BLaER1 (cell line): ENCODE measurements around the gene CHRM1.

ENCODE experiments used
- H3K27ac ChIP-seq: shearing (Covaris generic); formaldehyde crosslinking; 2 replicates; pipeline ENCODE4 v1.8.1; 2022
- H3K27me3 ChIP-seq: shearing (Covaris generic); formaldehyde crosslinking; 2 replicates; pipeline ENCODE4 v1.8.1; 2022
- H3K36me3 ChIP-seq: shearing (Covaris generic); formaldehyde crosslinking; 2 replicates; pipeline ENCODE4 v1.8.1; 2022
- H3K4me1 ChIP-seq: shearing (Covaris generic); formaldehyde crosslinking; 2 replicates; pipeline ENCODE4 v1.8.1; 2022
- H3K4me2 ChIP-seq: shearing (Covaris generic); formaldehyde crosslinking; 2 replicates; pipeline ENCODE4 v1.8.1; 2022
- H3K4me3 ChIP-seq: shearing (Covaris generic); formaldehyde crosslinking; 2 replicates; pipeline ENCODE4 v1.8.1; 2022
- H3K9ac ChIP-seq: shearing (Covaris generic); formaldehyde crosslinking; 2 replicates; pipeline ENCODE4 v1.8.1; 2022
- H3K9me3 ChIP-seq: shearing (Covaris generic); formaldehyde crosslinking; 2 replicates; pipeline ENCODE4 v1.8.1; 2022
- H4K20me1 ChIP-seq: shearing (Covaris generic); formaldehyde crosslinking; 2 replicates; pipeline ENCODE4 v1.8.1; 2022
- Cebpa-rat ChIP-seq: shearing (Covaris generic); IDR thresholded peaks from 2 replicates; pipeline ENCODE4 v1.8.1; 2022

Gene CHRM1

DNA sequence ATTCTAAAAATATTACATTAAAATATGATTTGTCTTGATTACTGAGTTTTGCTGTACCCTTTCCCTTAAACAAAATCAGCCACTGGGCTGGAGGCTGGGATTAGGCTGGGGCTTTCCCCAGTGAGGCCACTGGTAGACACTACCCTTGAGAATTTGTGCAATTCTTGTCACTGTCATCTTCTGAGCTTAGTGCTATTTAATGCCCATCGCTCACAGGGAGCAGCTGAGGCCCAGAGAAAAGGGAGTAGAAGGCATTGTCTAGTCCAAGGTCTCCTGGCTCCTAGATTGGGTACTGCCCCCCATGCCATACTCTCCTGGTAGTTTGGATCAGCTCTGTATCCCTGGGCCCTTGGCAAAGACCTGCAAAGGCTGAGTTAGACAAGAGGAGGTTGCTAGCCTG, 6.7 kb downstream of the CHRM1 start:
- no peaks in the 10 kb centered on the region for H3K9me3 ChIP-seq
- no peaks in the 10 kb centered on the region for H3K27me3 ChIP-seq

DNA sequence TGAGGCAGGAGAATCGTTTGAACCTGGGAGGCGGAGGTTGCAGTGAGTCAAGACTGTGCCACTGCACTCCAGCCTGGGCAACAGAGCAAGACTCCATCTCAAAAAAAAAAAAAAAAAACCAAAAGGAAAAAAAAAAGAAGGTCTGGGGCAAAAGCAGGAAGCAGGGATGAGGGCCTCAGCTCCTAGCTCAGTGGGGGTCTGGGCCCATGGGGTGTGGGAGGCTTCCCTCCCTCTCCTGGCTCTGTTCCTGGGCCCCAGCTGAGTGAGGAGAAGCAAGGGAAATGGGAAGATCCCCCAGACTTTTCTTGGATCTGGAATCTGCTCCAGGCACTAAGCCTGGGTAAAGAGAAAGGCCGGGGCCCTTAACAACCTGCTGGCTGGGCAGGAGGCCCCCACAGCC, 8.9 kb downstream of the CHRM1 start:
- H3K4me1 ChIP-seq: no peaks in the 10 kb centered on the region
- no peaks in the 10 kb centered on the region for H4K20me1 ChIP-seq
- H3K36me3 ChIP-seq: no peaks in the 10 kb centered on the region
- H3K4me3 ChIP-seq: no peak overlapping the region
- no peaks in the 10 kb centered on the region for H3K27me3 ChIP-seq
- no peak overlapping the region for H3K4me2 ChIP-seq
- no peak overlapping the region for H3K9ac ChIP-seq
- H3K9me3 ChIP-seq: no peaks in the 10 kb centered on the region
- no peak for TF ChIP-seq Cebpa-rat
- H3K27ac ChIP-seq: no peak overlapping the region

More for the DNA sequence above, 6.7 kb downstream of the CHRM1 start:
- no peaks in the 10 kb centered on the region for H4K20me1 ChIP-seq
- no peaks in the 10 kb centered on the region for H3K4me1 ChIP-seq
- no peak overlapping the region for H3K27ac ChIP-seq
- H3K4me3 ChIP-seq: no peak overlapping the region
- TF ChIP-seq Cebpa-rat: no peak
- no peaks in the 10 kb centered on the region for H3K36me3 ChIP-seq
- no peak overlapping the region for H3K9ac ChIP-seq
- H3K4me2 ChIP-seq: no peak overlapping the region

DNA sequence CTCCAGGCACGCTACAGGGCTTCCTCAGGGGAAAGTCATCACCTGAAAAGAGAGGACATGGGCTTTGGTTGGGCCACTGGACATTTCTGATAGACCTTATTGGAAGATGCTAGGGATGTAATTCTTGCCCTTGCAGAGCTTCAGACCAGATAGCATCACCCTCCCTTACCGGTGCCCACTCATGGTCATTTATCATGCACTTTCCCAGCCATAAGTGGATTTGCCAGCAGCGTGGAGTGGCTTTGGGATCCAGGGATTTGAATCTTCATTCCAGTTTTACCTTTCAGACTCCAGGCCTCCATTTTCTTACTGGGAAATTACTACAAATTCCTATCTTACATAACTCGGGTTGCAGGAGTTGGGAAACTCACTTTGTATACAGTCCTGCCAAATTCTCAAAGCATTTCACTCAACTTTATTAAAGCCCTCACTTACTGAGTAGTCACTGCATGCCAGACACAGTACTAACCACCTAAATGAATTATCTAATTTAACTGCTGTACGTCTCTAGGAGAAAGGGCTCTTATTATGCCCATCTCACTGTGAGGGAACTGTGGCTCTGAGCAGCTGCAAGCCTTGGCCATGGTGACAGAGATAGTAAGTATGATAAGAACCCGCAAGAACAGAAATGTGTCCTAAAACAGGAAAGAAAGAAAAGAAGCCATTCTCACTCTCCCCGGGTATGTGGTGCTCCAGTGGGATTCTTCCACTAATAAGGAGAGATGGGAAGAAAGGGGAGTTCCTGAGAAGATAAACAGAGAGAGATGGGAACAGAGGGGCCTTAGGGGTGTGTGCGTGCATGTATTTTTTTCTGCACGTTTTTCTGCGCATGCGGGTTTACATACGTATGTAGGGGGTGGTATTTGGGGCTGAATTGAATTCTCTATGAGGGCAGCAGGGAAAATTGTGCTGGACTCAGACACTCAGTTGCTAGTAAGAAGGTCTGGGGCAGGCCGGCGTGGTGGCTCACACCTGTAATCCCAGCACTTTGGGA, 9.7 kb downstream of the CHRM1 start:
- no peaks in the 10 kb centered on the region for H4K20me1 ChIP-seq
- no peak for TF ChIP-seq Cebpa-rat
- H3K9me3 ChIP-seq: no peaks in the 10 kb centered on the region
- H3K4me3 ChIP-seq: no peak overlapping the region
- no peak overlapping the region for H3K9ac ChIP-seq
- no peaks in the 10 kb centered on the region for H3K4me1 ChIP-seq
- no peak overlapping the region for H3K27ac ChIP-seq
- no peak overlapping the region for H3K4me2 ChIP-seq
- H3K36me3 ChIP-seq: no peaks in the 10 kb centered on the region
- no peaks in the 10 kb centered on the region for H3K27me3 ChIP-seq

DNA sequence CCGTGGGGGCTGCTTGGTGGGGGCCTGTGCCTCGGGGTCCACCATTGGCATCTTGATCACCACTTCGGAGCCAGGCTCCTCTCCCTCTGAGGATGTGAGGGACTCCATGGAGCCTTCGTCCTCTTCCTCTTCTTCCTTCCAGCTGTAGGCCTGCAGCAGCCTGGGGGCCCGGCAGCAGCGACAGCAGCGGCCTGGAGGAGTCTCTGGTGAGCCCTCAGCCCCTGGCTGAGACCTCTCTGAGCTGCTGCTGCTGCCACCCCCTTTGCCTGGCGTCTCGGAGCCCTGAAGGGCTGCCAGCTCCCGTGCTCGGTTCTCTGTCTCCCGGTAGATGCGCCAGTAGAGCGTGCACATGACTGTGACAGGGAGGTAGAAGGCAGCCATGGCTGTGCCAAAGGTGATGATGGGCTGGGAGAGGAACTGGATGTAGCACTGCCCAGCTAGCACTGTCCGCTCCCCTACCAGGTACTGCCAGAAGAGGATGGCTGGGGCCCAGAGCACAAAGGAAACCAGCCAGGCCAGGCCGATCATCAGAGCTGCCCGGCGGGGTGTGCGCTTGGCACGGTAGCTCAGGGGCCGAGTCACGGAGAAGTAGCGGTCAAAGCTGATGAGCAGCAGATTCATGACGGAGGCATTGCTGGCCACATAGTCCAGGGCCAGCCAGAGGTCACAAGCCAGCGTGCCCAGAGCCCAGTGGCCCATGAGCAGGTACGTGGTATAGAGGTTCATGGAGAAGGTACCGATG, 10.9 kb downstream of the CHRM1 start:
- no peak overlapping the region for H3K4me3 ChIP-seq
- TF ChIP-seq Cebpa-rat: no peak
- H3K9ac ChIP-seq: no peak overlapping the region
- H3K27me3 ChIP-seq: no peaks in the 10 kb centered on the region
- no peaks in the 10 kb centered on the region for H3K36me3 ChIP-seq
- H3K9me3 ChIP-seq: no peaks in the 10 kb centered on the region
- peaks cover 4% of the 10 kb centered on the region; the same call in 1 of the 2 replicates for H3K4me1 ChIP-seq
- no peak overlapping the region for H3K4me2 ChIP-seq
- H3K27ac ChIP-seq: no peak overlapping the region
- no peaks in the 10 kb centered on the region for H4K20me1 ChIP-seq

DNA sequence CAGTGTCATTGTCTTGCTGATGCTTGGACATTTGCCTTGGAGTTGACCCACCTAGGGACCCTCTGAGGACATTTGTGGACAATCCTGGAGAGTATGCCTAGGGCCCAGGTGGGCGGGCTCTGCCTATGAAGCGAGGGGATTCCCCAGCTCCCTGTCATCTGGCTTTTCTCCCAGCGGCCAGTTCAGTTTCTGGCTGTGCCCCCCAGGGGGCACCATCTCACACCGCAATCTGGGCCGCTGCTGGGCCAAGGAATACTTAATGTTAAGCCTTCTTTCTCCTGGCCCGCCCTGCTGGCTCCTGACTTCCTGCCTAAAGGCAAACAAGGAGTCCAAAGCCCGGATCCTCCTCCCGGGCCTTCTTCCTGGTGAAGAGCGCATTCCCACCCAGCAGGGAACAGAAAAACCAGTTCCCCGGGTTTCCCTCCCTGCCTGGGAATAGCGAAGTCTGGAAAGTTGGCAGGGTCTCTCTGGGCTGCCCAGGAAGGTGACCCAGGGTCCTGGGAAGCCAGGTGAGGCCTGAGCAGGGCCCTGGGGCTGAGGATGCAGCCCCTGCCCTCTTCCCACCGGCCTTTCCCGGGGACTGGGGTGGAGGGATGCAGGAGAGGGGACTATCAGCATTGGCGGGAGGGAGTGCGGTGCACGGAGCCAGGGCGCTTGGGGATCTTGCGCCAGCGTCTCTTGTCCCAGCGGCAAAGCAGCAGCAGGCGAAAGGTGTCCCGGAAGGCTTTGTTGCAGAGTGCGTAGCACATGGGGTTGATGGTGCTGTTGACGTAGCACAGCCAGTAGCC, 11.9 kb downstream of the CHRM1 start:
- H4K20me1 ChIP-seq: no peaks in the 10 kb centered on the region
- peaks cover 4% of the 10 kb centered on the region; the same call in 1 of the 2 replicates for H3K4me1 ChIP-seq
- H3K27me3 ChIP-seq: no peaks in the 10 kb centered on the region
- H3K36me3 ChIP-seq: no peaks in the 10 kb centered on the region
- H3K4me2 ChIP-seq: no peak overlapping the region
- no peak overlapping the region for H3K4me3 ChIP-seq
- TF ChIP-seq Cebpa-rat: no peak
- H3K9ac ChIP-seq: no peak overlapping the region
- no peak overlapping the region for H3K27ac ChIP-seq
- H3K9me3 ChIP-seq: no peaks in the 10 kb centered on the region

DNA sequence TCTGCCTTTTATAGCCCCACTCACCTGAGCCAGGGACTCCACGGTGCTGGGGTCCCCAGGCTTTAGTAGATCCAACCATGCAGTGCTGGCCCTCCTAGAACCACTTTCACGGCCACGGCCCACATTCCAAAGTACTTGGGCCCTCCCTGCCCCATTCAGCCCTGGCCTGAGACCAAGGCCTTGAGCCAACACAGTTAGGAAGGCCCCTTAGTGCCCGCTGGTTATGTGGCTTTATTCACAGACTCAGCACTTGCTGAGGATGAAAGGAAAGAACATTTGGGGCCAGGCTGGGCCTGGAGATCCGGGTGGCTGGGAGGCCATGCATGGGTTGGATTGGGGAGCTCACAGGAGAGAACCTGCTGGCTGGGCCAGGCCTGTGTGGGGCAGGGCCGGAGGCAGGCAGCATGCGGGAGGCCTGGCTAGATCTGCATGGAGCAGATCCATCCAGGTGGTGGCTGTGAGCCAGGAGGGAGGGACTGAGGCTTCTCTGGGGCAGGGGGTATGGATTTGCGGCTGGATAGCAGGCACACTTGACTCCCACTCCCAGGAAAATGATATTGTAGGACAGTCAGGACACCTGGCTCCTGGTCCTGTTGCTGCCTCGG, 12.6 kb downstream of the CHRM1 start:
- no peak for TF ChIP-seq Cebpa-rat
- Histone ChIP-seq H3K36me3 (no peaks in the 10 kb centered on the region), H3K27ac (no peak overlapping the region), H3K4me1 (peaks cover 4% of the 10 kb centered on the region; the same call in 1 of the 2 replicates), H3K27me3 (no peaks in the 10 kb centered on the region), H3K9ac (no peak overlapping the region), H3K4me3 (no peak overlapping the region), H3K9me3 (no peaks in the 10 kb centered on the region), H3K4me2 (no peak overlapping the region), H4K20me1 (no peaks in the 10 kb centered on the region)

DNA sequence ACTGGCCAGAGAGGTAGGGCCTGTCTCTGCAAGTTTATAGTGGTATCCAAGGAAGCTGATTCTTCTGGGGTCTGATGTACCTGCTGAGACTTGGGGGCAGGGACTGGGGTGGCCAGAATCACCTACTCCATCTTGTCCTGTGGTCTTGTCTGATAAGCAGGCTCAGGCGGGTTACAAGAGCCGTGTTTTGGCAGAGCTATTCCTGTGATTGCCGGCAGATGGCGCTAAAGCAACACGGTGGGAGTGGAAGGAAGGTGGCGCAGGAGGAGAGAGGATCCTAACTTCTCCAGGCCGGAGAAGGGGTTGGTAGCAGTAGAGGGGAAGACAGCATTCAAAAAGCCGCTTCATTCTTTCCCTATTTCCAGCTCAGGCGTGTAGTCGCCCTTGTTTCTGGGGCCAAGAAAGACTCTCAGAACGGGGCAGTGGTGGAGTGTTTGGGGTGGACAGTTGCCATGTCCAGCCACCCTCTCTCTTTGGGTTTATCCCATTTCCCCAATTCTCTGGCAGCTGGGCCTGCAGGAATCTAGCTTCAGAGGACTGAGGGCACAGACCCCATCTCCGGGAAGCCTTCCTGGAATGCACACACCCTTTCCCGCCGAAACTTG, 15.1 kb downstream of the CHRM1 start:
- H3K27me3 ChIP-seq: no peaks in the 10 kb centered on the region
- no peak overlapping the region for H3K4me3 ChIP-seq
- H3K9me3 ChIP-seq: no peaks in the 10 kb centered on the region
- peaks cover 4% of the 10 kb centered on the region; the same call in 1 of the 2 replicates for H3K4me1 ChIP-seq
- no peak overlapping the region for H3K27ac ChIP-seq
- no peak overlapping the region for H3K4me2 ChIP-seq
- no peak overlapping the region for H3K9ac ChIP-seq
- TF ChIP-seq Cebpa-rat: no peak
- H3K36me3 ChIP-seq: no peaks in the 10 kb centered on the region
- H4K20me1 ChIP-seq: no peaks in the 10 kb centered on the region

DNA sequence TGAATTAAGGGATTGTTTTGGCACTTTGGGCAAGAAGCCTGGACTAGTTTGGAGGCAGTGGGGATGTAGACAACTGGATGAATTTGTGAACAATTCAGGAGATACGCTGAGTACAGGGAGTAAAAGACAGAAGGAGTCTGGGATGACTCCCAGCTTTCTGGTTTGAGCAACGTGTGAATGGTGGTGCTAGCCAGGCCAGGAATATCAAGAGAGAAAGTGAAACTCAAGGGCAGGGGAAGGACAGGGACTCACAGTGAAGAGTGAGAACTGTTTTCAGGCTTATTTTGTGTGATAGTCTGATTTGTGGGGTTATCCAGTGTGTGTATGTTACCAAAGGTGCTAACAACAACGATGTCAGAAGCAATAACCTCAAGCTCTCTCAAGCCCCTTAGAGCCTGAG, 15.9 kb downstream of the CHRM1 start:
- Histone ChIP-seq H3K4me3 (no peak overlapping the region), H3K9me3 (no peaks in the 10 kb centered on the region), H3K4me1 (peaks cover 4% of the 10 kb centered on the region; the same call in 1 of the 2 replicates), H3K9ac (no peak overlapping the region), H3K27ac (no peak overlapping the region), H3K4me2 (no peak overlapping the region), H3K27me3 (no peaks in the 10 kb centered on the region), H3K36me3 (no peaks in the 10 kb centered on the region), H4K20me1 (no peaks in the 10 kb centered on the region)
- no peak for TF ChIP-seq Cebpa-rat

DNA sequence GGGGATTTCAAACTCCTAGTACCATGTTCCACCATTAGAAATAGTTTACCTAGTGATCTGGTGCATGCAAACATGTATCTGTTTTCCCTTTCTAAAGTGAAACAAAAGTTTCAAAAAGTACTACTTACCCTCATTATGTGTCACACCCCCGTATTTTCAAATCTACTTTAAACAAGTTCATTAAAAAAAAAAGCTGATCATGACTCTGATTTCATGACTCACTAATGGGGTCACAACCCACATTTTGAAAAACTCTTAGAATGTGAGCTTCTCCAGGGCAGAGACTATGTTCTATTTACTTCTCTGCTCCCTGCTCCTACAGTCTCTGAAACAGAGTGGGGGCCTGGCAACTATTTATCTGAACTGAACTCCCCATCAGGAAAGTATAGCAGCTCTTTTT, 18.2 kb downstream of the CHRM1 start:
- Histone ChIP-seq H3K9ac (no peak overlapping the region), H4K20me1 (no peaks in the 10 kb centered on the region), H3K4me1 (peaks cover 4% of the 10 kb centered on the region; the same call in 1 of the 2 replicates), H3K27me3 (no peaks in the 10 kb centered on the region), H3K36me3 (no peaks in the 10 kb centered on the region), H3K9me3 (no peaks in the 10 kb centered on the region), H3K4me2 (no peak overlapping the region), H3K4me3 (no peak overlapping the region), H3K27ac (no peak overlapping the region)
- TF ChIP-seq Cebpa-rat: no peak
